Adrenal gland (tissue), 5 donors: ENCODE results near the gene CDKAL1.

Source experiments
- CTCF ChIP-seq, 6 experiments: fragments of 450-650 bp in 4 of 6; fragments of 200-600 bp in 2 of 6; sonication (generic) in 1 of 6; IDR thresholded peaks; 1 replicate in 5 of 6; 2 replicates in 1 of 6; pipeline versions ENCODE4 v1.5.1 to v1.8.0; 2016 to 2021; ENCODE audit warnings: antibody characterized with exemption in 6 of 6, mild to moderate bottlenecking in 2 of 6, moderate library complexity in 1 of 6
- POLR2A ChIP-seq, 2 donors: fragments of 450-650 bp; IDR thresholded peaks; one replicate each; pipeline ENCODE4 v1.6.1; 2017; ENCODE audit warnings: antibody characterized with exemption in 2 of 2, mild to moderate bottlenecking in 2 of 2, moderate library complexity in 1 of 2
- donor health status: DM: no; HTN: no; CAD: no.

- TF ChIP-seq CTCF (IDR thresholded peaks at IDR 0.05) (no peak), POLR2A (IDR thresholded peaks at IDR 0.05) (no peak)
Measured at GRCh38 chr6:20692023-20692422, 157.8 kb downstream of the CDKAL1 start.
